Measurements from ENCODE around the gene HIVEP3.

The HIVEP3 gene

DNA sequence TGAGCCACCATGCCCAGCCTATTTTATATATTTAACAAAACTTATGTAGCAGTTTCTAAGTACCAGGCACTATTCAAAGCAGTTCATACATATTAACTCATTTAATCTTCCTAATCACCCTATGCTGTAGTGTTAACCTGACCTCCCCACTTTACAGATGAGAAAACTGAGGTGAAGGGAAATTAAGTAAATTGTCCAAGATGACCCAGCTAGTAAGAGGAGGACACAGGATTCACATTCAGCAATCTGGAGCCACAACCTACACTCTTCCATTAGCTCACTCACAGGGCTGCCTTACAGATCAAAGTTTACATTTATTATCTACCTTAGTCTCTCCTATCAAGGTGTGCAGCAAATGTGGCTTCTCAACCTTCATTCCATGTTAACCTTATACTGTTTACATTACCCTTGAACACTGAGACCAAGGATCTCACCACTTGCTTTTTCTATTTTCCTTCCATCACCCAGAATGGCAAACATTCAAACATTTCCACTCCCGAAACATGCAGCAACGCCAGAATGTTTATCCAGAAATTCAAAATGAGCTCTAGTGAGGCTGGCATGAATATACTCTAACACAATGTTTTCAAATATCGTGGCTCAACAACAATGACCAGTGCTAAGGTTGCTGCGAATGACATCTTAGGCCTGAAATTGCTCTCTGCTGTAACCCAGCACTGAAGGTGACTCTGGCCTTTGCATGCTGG is 24.5 kb downstream of the HIVEP3 start:
- DNase-seq (ENCODE audit: low spot score): no peak

DNA sequence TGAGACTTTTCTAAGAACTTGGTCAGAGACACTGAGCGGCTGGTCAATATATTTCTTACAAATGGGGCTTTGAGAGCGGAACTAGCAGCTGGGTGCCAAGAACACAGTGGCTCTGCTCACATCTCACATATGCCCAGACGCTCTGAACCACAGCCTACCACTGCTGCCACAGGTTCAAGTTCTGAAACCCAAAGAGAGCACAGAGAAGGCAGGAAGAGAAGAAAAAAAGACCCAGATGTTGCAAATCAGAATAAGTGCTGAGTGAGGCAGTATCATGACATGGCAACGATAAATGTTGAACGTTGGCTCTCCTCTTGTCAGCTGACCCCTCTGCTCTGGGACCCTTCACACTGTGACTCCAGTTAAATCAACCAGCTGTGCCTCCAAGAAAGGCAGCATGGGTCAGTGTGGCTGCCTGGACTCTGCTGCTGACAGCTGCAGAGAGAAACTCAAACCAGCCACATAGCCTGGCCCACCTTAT is 26.4 kb downstream of the HIVEP3 start:
- DNase-seq (ENCODE audit: low spot score): no peak

DNA sequence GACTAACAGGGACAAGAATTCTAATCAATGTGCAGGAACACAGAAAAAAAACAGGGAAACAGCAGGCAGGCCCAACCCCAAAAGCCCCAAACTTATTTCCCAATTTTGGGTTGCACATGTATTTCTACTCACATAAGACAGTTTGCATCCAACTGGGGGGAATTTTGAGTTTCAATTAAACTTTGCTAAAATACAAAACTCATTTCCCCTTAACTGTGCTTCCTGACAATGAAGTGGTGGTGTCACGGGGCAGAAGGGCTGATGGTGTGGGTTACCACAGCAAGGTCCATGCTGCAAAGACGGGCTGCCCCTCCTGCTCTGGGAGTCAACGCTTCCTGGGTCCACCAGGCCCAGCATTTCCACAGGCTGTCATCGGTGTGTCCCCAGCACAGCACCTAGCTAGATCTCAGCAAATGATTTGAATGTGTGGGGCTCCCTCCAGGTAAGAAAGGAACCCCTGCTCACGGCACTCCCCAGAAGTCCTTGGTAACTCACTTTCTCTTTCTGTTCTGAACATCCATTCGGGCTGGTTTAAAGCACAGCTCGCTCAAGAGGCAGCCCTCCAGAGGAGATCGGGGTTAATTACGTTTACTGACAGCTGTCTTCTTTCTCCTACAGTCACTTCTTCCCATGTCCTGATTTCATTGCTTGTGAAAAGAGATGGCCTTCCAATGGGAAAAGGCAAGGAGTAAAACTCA is 27.4 kb downstream of the HIVEP3 start:
- no peak for DNase-seq (ENCODE audit: low spot score)

DNA sequence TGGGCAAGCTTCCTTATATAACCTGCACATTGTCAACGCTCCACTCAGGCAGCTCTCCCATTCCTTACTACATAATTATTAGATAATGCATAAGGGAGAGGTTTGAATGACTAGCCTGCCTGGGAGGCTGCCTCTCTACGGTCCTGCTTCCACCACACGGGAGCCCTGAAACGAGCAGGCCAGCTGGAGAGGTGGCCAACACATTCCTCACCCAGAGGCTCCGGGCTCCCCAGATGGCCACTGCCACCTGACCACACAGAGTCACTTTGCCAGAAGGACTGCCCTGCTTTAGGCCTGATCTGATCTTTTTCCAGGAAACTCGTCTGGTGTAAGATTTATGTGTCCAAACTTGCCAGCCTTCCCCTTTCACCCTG is 27.9 kb downstream of the HIVEP3 start:
- DNase-seq (ENCODE audit: low spot score): peak; percentile 32

DNA sequence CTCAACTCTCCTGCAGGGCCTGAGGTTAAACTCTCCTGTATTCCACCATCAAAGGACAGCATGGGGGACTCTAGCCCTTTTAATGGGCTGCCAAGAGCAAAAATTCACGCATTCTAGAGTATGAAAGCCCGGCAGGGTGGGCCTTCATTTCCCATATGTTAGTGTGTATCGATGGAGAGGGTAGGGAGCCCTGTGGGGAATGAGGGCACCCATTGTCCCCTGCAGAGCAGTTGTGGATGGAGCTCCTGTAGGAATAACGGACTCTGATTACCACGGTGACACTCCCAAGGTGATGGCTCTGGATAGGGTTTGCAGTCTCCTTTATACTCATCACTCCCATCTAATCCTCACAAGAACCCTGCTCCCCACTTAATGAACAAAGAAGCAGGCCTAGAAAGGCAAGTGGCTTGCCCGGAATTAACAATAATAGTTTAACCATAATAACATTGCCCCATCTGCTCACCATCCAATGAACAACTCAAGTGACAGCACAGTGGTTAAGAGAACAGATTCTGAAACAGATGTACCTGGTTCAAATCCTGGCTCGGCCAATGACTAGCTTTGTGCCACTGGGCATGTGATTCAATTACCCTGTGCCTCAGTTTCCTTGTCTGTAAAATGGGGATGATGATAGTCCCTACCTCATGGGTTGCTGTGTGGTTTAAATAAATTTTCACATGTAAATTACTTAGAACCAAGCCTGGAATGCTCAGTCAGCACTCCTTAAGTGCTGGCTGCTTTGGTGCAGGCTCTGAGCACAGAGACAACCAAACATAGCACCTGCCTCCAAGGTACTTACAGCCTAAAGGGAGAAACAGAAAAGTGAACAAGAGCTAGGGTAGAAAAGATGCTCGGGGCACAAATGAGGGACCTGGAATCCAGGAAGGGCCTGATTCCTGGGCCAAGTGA is 29.0 kb downstream of the HIVEP3 start:
- no peak for DNase-seq (ENCODE audit: low spot score)

DNA sequence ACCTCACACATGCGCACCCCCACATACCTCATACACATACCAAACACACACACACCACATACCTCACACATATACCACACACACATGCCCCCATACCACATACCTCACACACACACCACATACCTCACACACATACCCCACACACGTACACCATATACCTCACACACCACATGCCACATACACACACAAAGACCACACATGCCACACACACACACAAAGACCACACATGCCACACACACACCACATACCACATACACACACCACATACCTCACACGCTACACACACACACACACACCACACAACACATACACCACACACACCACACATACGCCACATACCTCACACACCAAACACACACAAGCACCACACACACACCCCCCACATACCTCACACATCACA is 30.0 kb downstream of the HIVEP3 start:
- no peak for DNase-seq (ENCODE audit: low spot score)

DNA sequence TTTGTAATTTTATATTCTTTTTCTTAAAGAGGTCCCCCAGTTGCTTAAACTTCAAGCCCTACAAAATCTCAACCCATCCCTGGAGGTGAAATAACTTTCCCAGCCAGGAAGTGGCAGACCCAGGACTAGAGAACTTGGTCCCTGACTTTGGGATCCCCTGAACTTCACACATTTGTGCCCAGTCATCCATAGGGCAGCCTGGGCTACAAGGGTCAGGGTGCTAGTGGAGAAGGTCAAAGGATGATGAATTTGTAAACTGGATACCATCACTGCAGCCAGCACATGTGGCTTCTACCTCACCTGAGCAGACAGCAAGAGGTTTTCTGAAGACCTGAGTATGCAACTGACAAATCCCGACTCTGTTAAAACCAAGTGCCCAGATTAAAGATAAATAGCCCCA is 31.4 kb downstream of the HIVEP3 start:
- no peak for DNase-seq (ENCODE audit: low spot score)

DNA sequence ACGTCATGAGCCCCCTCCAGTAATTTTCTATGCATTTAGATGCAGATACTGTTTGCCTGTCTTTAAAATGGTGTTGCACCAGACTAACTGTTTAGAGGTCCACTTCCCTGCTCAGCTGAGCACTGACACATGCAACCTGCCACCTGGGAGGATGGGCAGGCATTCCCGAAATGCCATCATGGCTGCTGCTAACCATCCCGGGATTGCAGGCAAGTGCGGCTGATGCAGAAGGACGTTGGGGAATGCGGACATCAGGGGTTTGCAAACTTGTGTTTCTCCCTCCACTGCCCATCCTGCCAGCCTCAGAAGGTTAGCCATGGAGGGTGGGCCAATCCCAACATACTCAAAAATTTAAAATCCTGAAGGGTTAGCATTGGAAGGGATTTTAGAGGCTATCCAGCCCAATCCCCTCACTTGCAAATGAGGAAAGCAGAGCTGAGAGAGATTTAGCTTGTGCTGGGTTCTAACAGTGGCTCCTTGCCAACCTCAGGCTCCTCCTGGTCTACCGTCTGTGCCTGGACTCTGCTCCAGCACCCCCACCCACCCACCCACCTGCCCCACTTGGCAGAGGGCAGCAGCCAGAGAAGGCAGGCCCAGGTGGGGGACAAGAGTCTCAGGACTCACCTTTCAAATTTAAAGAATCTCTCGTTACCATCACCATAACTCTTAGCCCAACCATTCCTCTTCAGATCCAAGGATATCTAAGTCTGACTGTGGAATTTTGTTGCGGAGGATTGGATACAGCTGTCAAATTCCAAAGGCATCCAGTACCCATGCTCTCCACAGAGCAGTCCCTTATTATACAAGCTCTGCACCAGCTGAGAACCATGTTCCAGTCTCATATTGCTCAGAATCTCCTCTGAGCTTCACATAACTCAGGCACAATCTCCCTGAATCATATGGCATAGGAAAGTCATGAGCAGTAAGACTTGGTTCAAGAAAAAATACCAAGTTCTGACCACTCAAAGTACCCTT is 34.2 kb downstream of the HIVEP3 start:
- DNase-seq (ENCODE audit: low spot score): no peak

DNA sequence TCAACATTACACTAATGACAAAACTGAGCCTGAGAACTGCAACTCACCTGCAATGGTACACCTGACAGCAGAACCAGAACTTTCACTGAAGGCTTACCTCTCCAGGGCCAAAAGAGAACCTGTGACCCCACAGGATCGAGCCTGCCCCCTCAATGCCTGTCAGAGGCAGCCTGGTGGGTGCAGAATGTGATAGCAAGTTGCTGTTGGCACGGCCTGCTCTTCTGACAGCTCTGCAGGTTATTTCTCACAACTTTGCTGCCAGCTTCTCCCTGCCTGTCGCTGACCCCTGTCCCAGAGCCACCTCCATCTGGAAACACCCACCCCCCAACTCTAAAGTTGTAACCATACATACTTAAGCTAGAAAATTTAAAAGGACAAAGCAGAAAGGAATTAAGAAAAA is 35.2 kb downstream of the HIVEP3 start:
- no peak for DNase-seq (ENCODE audit: low spot score)

DNA sequence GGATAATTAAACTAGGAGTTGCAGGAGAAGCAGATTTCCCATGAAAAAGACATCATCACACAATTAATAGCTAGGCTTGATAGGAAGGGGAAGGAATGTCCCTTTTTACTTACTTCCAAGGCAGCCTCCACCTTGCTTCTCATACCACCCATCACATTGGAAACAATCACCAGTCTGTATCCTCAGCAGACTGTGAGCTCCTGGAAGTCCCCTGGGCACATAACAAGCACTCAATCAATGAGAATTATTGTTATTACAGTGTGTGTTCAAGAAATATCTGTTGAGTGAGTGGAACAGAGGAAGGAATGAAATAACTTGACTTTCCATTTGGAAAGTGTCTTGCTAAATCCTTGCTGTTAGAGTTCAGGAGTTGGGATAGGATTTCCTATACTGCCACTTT is 36.2 kb downstream of the HIVEP3 start:
- DNase-seq (ENCODE audit: low spot score): no peak

DNA sequence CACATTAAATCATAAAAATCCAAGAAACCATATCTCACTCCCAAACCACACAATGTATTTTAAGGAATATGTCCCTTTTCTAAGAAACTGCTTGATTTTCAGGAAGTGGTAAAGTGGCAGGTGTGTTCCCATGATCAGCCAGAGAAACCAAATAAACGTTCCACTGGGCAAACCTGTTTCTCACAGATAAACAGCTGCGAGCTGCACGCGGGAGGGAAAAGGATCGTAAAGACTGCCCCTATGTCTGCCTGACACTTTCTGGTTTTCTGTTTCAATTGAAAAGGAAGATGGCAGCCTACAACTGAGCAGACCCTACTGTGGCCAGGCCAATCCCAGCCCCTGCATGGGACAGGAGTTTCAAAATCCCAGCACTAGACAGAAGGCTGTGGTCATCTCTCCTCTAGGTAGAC is 36.6 kb downstream of the HIVEP3 start:
- DNase-seq (ENCODE audit: low spot score): no peak

DNA sequence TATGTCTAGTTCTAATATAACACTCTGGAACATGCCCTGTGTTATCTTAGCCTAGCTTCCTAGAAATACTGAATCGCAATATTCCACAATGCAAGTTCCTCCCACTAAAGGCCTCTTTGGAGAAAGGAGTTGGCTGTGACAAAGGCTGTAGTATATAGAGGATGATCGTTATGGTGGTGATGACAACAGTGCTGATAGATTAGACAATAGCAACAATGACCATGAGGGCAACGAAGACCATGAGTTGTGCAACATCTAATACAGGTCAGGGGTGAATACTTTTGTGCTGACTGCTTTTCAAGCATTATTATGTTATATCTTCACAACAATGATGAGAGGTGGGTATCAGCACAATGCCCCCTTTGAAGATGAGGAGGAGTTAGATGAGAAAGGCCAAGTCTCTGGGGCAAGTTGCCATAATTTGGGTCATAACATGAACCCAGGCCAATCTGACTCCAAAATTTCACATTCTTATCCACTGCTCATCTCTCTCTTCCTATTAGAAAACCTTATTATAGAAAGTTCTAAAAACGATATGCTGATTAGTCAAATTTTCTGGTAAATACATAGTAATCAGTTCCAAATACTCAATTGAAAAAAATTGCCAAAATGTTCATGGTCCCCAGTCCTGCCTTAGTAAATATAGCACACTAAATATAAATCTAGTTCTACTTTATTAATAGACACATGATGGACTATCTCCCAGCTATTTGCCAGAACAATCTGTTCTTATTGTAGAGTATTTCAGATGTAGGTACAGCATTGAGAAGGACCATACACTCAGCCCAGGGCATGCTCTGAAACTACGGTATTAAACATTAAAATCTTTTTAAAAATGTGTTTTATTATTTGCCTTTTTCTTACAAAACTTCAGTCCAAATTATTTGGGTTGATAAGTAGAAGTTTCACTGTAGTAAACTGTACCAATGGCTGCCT is 37.5 kb downstream of the HIVEP3 start:
- no peak for DNase-seq (ENCODE audit: low spot score)

DNA sequence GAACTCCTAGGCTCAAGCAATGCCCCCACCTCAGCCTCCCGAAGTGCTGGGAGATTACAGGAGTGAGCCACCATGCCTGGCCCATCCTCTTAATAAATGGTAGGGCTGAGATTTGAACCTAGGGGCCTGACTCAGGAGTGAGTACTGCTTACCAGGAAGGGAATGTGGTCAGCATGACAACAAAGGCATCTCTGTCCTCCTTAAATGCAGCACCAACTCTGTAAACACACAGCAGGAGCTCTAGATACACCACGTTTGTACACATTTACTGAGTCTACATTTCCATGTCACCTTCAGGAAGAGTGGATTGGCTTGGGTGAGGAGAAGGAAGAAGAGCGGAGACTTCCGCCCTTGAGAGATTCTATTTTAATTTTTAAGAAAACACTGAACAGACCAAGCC is 38.5 kb downstream of the HIVEP3 start:
- DNase-seq (ENCODE audit: low spot score): no peak

DNA sequence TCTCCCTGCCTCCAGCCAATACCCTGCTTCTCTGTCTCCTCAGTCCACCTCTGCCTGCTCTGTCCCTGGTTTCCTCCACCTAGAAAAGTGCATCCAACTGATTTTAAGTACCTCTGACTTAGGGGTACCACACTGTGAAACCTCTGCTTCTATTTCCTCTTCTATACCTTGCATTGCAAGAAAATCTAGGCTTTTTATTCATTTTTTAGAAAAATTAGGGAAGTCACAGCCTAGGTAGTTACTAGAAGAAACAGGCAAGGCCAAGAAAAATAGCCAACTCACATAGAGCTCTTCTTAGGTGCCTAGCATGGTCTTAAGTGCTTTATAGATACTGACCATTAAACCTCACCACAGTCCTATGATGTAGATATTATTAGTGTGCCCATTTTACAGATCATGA is 39.1 kb downstream of the HIVEP3 start:
- DNase-seq (ENCODE audit: low spot score): no peak

DNA sequence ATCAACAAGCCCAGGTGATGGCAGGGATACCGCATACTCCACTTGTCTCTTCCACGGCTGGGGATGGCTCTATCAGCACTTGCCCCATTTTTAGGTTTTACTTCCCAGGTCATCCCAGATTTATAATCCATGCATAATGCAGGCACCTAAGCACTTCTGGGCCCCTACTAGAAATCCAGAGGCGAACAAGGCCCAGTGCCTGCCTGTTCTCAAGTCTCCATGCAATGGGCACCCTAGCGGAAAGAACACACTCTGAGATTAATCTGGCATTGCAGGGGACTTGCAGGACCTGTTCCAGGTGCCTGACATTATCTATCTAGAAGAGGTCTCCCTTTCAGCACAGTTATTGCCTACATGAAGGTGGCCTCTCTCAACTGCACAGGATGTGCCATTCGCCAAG is 39.8 kb downstream of the HIVEP3 start:
- DNase-seq (ENCODE audit: low spot score): no peak

DNA sequence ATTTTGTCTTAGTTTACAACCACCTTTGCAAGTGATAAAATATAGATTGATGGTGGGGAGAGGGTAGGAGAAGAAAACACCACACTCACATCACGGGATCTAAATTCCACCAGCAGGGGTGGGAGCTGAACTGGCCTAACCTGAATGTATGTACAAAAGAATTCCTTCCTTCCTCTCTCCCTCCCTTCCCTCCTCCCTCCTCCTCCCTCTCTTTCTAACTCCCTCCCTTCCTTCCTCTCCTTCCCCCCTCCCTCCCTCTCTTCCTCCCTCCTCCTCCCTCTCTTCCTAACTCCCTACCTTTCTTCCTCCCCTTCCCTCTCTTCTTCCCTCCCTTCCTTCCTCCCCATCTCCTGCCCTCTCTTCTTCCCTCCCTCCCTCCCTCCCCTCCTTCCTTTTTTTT is 40.2 kb downstream of the HIVEP3 start:
- no peak for DNase-seq (ENCODE audit: low spot score)

DNA sequence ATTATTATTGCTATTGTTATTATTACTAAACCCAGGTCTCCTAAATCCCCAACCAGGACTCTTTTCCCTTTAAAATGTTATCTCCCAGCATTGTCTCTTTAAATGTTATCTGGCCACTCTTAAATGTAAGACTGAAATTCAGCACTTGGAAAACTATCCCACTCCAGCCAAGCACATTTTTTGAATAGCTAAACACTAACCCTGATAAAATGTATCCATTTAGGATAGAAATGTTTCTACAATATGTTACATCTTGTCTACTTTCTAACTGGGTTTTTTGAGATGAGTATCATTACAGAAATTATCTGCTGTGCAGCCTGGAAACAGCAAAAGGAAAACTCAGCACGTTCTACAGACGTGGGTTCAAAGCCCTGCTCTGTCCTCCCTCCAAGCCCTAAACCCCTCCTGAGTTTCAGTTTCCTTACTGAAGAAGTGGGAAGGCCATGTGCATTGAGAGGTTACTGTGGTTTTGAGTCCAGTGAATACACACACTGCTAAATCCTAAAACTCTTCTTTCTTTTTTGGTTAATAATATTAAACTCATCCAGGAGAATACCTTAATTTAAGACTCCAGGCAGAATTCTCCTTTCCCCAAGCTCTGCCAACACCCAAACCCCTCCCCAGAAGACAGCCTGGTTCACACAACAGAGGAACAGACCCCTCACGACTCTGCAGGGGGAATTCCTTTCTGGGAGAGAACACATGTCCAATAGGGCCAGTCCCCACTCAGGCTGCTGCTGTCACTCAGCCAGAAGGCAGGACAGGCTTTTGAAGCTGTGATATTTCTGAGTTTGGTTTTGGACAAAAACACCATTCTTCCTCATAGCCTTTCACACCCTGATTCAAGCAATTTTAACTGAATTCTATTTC is 41.9 kb downstream of the HIVEP3 start:
- DNase-seq (ENCODE audit: low spot score): peak; percentile 59

DNA sequence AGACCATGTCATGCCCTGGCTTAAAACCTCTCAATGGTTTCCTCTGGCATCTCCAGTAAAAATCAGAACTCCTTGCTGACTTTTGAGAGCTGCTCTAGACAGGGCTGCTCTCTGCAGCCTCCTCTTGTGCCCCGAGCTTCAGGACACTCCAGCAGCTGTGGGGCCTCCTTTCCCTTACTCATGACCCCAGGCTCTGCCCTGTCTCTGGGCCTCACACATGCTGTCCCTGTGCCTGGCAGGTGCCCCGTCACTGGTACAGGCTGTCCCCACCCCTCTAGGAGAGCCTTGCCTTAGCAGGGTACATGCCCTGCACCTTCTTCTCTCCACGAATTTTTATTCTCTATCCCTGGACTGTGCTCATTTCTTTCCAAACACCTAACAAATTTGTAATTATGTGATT is 43.2 kb downstream of the HIVEP3 start:
- no peak for DNase-seq (ENCODE audit: low spot score)

DNA sequence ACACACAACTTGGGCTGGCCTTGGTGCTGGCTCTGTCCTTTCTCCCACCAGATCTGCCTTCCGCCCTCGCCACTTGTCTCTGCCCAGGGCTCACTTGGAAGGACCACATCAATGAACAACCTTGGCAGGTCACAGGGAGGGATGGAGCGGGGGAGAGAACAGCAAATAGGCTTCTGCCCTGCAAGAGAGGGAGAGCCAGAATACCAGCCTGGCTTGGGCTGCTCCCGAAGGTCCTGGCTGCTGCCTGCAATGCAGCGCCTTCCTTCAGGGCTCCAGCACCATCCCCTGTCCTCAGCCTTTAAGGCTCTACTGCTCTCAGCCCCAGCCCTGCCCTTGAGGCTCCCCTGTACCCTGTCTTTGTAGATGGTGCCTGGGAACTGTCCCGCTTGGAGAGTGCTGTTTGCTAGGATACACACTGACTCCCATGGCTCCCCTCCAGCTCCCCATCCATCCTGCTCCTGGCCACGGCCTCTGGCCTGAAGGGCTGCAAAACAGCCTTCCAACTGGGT is 43.8 kb downstream of the HIVEP3 start:
- no peak for DNase-seq (ENCODE audit: low spot score)
